Measurements from ENCODE around the gene CADM1.

Gene CADM1

GRCh38 chr11:115313224-115313838 lies 190.9 kb downstream of the CADM1 start:
- Histone ChIP-seq H3K4me3 (ENCODE audit: low read length) (no peak overlapping the region), H3K36me3 (ENCODE audit: insufficient read depth, low read length) (no peaks in the 10 kb centered on the region), H3K27me3 (ENCODE audit: insufficient read depth, low read length) (no peaks in the 10 kb centered on the region), H3K27ac (ENCODE audit: low read depth, low read length) (no peak overlapping the region), H3K9ac (ENCODE audit: low read depth, low read length) (no peak overlapping the region), H3K4me1 (ENCODE audit: insufficient read depth, low read length) (no peaks in the 10 kb centered on the region), H3K9me3 (ENCODE audit: insufficient read depth, low read depth, low read length) (no peaks in the 10 kb centered on the region)
- 97% methylated on average over 2 of the region's 2 CpGs for WGBS

- no peak overlapping the region for H3K27ac ChIP-seq (ENCODE audit: low read depth, low read length)
- H3K27me3 ChIP-seq (ENCODE audit: insufficient read depth, low read length), result no peaks in the 10 kb centered on the region
- no peaks in the 10 kb centered on the region for H3K36me3 ChIP-seq (ENCODE audit: insufficient read depth, low read length)
- no peak overlapping the region for H3K9ac ChIP-seq (ENCODE audit: low read depth, low read length)
- 95% methylated on average over 3 of the region's 3 CpGs for WGBS
- no peaks in the 10 kb centered on the region for H3K4me1 ChIP-seq (ENCODE audit: insufficient read depth, low read length)
- H3K4me3 ChIP-seq (ENCODE audit: low read length), result no peak overlapping the region
- no peaks in the 10 kb centered on the region for H3K9me3 ChIP-seq (ENCODE audit: insufficient read depth, low read depth, low read length)
Observed at GRCh38 chr11:115311949-115312348, 192.3 kb downstream of the CADM1 start.

- H3K27ac ChIP-seq (ENCODE audit: low read depth, low read length), result no peak overlapping the region
- H3K4me3 ChIP-seq (ENCODE audit: low read length), result no peak overlapping the region
- no peaks in the 10 kb centered on the region for H3K9me3 ChIP-seq (ENCODE audit: insufficient read depth, low read depth, low read length)
- 92% methylated on average over 1 of the region's 1 CpG for WGBS
- H3K4me1 ChIP-seq (ENCODE audit: insufficient read depth, low read length), result peaks cover 7% of the 10 kb centered on the region; the same call in 1 of the 2 replicates
- no peaks in the 10 kb centered on the region for H3K36me3 ChIP-seq (ENCODE audit: insufficient read depth, low read length)
- H3K27me3 ChIP-seq (ENCODE audit: insufficient read depth, low read length), result no peaks in the 10 kb centered on the region
- no peak overlapping the region for H3K9ac ChIP-seq (ENCODE audit: low read depth, low read length)
Observed at GRCh38 chr11:115306689-115307088, 197.5 kb downstream of the CADM1 start.

DNA sequence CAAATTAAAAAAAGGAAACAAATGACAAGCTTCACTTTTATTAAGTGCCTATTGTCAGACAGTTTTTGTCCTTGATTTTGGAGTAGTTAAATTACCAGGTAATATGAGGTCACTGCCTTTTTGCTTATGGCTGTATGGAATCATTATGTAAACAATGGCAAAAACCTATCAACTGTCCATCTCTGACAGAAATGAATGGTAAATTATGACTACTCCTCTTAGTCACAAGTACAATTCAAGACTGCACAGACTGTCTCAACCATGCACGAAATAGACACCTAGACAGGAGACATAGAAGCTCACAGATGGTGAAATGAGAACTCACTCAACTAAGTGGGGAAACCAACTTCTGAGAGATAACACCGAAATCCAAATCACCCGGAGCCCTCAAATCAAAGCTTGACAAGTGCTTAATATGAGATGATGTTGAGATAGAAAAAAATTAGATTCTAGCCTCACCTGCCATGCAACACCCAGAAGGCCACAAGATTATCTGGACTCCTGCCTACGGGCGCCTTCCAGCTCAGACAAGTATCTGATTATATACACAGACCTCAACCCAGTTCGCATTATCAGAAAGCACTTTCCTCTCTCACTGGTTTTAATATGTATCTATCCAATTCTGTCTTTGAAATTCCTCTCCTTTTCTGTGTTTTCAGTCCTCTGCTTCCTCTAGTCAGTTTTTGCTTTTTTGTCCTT lies 199.3 kb downstream of the CADM1 start:
- no peaks in the 10 kb centered on the region for H3K36me3 ChIP-seq (ENCODE audit: insufficient read depth, low read length)
- H3K4me3 ChIP-seq (ENCODE audit: low read length), result no peak overlapping the region
- peaks cover 7% of the 10 kb centered on the region; the same call in 1 of the 2 replicates for H3K4me1 ChIP-seq (ENCODE audit: insufficient read depth, low read length)
- 96% methylated on average over 6 of the region's 6 CpGs for WGBS
- no peaks in the 10 kb centered on the region for H3K9me3 ChIP-seq (ENCODE audit: insufficient read depth, low read depth, low read length)
- no peaks in the 10 kb centered on the region for H3K27me3 ChIP-seq (ENCODE audit: insufficient read depth, low read length)
- H3K9ac ChIP-seq (ENCODE audit: low read depth, low read length), result no peak overlapping the region
- H3K27ac ChIP-seq (ENCODE audit: low read depth, low read length), result no peak overlapping the region

DNA sequence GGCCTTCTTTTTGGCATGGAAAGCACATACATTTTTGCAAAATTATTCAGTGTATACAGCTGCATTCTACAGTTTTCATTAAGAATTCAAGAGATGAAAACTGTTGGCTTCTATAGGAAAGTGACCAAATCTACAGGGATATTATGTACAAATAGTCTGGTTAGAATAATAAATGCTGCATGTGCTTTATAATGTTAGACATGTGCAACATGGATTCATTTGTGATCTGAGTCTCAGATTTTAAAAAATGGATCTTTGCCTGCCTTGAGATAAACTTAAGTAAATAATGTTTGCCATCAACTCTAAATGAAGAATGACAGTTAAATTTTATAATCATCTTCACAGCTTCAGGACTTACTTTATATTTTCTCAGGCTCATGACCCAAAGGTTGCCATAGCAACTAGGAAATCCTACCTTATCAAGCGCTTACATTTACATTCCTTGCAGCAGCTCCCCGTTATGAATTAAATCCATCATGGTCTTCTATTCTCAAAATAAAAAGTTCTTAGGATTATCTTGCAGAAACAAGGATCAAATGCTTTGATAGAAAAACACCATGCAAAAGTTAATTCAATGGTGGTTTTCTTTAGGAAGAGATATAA lies 200.2 kb downstream of the CADM1 start:
- Histone ChIP-seq H3K27me3 (ENCODE audit: insufficient read depth, low read length) (no peaks in the 10 kb centered on the region), H3K4me1 (ENCODE audit: insufficient read depth, low read length) (peaks cover 7% of the 10 kb centered on the region; the same call in 1 of the 2 replicates), H3K36me3 (ENCODE audit: insufficient read depth, low read length) (no peaks in the 10 kb centered on the region), H3K9me3 (ENCODE audit: insufficient read depth, low read depth, low read length) (no peaks in the 10 kb centered on the region), H3K27ac (ENCODE audit: low read depth, low read length) (no peak overlapping the region), H3K4me3 (ENCODE audit: low read length) (no peak overlapping the region), H3K9ac (ENCODE audit: low read depth, low read length) (no peak overlapping the region)
- 96% methylated on average over 2 of the region's 2 CpGs for WGBS

DNA sequence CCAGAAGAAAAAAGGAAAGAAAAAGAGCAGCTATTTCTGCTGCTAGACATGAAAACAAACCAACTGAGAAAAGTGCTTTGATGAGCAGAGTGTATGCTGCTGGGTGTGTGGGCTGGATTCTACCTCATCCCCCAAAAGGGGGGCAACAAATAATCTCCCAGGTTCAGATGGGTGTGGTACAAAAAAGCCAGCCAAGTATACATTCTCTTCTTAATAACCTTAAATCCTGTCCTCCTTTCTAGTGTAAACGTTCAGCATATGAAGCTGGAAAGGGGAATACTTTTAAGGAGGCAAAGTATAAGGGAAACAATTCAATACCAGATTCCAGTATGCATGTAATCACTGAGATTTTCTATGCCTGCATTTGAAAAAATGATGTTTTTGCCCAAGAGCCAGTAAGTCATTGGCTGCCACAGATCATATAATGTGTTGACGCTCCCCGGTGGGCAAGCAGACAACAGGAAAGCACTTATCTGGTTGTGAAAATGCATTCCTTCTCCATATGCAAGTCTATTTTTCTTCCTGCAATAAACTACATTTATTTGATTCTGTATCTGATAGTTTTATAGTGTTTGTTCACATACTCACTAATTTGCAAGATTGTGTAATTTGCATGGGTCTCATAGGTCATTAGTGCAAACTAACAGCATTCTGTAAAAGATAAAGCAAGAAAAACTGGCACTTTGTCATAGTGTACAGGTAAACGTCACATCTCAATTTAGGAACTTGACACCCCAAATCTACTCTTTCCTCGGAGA lies 201.1 kb downstream of the CADM1 start:
- H3K4me3 ChIP-seq (ENCODE audit: low read length), result no peak overlapping the region
- no peaks in the 10 kb centered on the region for H3K9me3 ChIP-seq (ENCODE audit: insufficient read depth, low read depth, low read length)
- no peaks in the 10 kb centered on the region for H3K27me3 ChIP-seq (ENCODE audit: insufficient read depth, low read length)
- no peak overlapping the region for H3K9ac ChIP-seq (ENCODE audit: low read depth, low read length)
- H3K4me1 ChIP-seq (ENCODE audit: insufficient read depth, low read length), result peaks cover 7% of the 10 kb centered on the region; the same call in 1 of the 2 replicates
- WGBS, result 84% methylated on average over 4 of the region's 5 CpGs
- H3K27ac ChIP-seq (ENCODE audit: low read depth, low read length), result no peak overlapping the region
- no peaks in the 10 kb centered on the region for H3K36me3 ChIP-seq (ENCODE audit: insufficient read depth, low read length)

GRCh38 chr11:115300660-115301428 lies 203.4 kb downstream of the CADM1 start:
- H3K4me1 ChIP-seq (ENCODE audit: insufficient read depth, low read length), result peaks cover 7% of the 10 kb centered on the region; the same call in 1 of the 2 replicates
- H3K27me3 ChIP-seq (ENCODE audit: insufficient read depth, low read length), result no peaks in the 10 kb centered on the region
- no peak overlapping the region for H3K9ac ChIP-seq (ENCODE audit: low read depth, low read length)
- no peaks in the 10 kb centered on the region for H3K36me3 ChIP-seq (ENCODE audit: insufficient read depth, low read length)
- no peak overlapping the region for H3K27ac ChIP-seq (ENCODE audit: low read depth, low read length)
- 91% methylated on average over 5 of the region's 5 CpGs for WGBS
- H3K9me3 ChIP-seq (ENCODE audit: insufficient read depth, low read depth, low read length), result no peaks in the 10 kb centered on the region
- H3K4me3 ChIP-seq (ENCODE audit: low read length), result no peak overlapping the region

GRCh38 chr11:115298300-115299012 lies 205.8 kb downstream of the CADM1 start:
- WGBS, result 94% methylated on average over 7 of the region's 8 CpGs
- Histone ChIP-seq H3K9ac (ENCODE audit: low read depth, low read length) (no peak overlapping the region), H3K27me3 (ENCODE audit: insufficient read depth, low read length) (no peaks in the 10 kb centered on the region)

GRCh38 chr11:115297330-115297729 lies 206.9 kb downstream of the CADM1 start:
- Histone ChIP-seq H3K4me3 (ENCODE audit: low read length) (no peak overlapping the region), H3K9me3 (ENCODE audit: insufficient read depth, low read depth, low read length) (no peaks in the 10 kb centered on the region), H3K27ac (ENCODE audit: low read depth, low read length) (no peak overlapping the region), H3K9ac (ENCODE audit: low read depth, low read length) (no peak overlapping the region), H3K4me1 (ENCODE audit: insufficient read depth, low read length) (no peaks in the 10 kb centered on the region), H3K27me3 (ENCODE audit: insufficient read depth, low read length) (no peaks in the 10 kb centered on the region), H3K36me3 (ENCODE audit: insufficient read depth, low read length) (no peaks in the 10 kb centered on the region)
- WGBS, result 95% methylated on average over 4 of the region's 4 CpGs

More at GRCh38 chr11:115298300-115299012, 205.8 kb downstream of the CADM1 start:
- H3K36me3 ChIP-seq (ENCODE audit: insufficient read depth, low read length), result no peaks in the 10 kb centered on the region
- no peaks in the 10 kb centered on the region for H3K4me1 ChIP-seq (ENCODE audit: insufficient read depth, low read length)
- no peaks in the 10 kb centered on the region for H3K9me3 ChIP-seq (ENCODE audit: insufficient read depth, low read depth, low read length)
- H3K27ac ChIP-seq (ENCODE audit: low read depth, low read length), result no peak overlapping the region
- no peak overlapping the region for H3K4me3 ChIP-seq (ENCODE audit: low read length)

DNA sequence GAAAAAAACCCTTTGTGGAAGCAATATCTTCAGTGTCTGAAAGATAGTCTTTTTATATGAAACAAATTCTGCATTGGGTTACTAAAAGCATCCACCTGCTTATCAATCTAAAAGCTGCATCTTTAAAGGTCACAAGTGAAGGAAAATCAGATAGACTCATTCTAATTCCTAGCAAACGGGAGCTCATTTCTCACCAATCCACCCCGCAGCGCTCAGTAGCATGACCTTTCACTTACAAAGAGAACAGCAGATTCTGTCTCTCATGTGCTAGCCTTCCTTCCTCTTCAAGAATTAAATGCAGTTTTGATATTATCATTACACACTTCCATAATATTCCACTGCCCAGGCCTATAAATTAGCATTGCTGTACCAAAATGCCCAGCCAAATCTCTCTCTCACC lies 212.9 kb downstream of the CADM1 start:
- H3K9ac ChIP-seq (ENCODE audit: low read depth, low read length), result no peak overlapping the region
- H3K36me3 ChIP-seq (ENCODE audit: insufficient read depth, low read length), result no peaks in the 10 kb centered on the region
- 90% methylated on average over 3 of the region's 3 CpGs for WGBS
- peaks cover 12% of the 10 kb centered on the region; the same call in 1 of the 2 replicates for H3K4me1 ChIP-seq (ENCODE audit: insufficient read depth, low read length)
- H3K27ac ChIP-seq (ENCODE audit: low read depth, low read length), result no peak overlapping the region
- no peaks in the 10 kb centered on the region for H3K27me3 ChIP-seq (ENCODE audit: insufficient read depth, low read length)
- H3K9me3 ChIP-seq (ENCODE audit: insufficient read depth, low read depth, low read length), result no peaks in the 10 kb centered on the region
- H3K4me3 ChIP-seq (ENCODE audit: low read length), result no peak overlapping the region
